Tibial artery (tissue), 4 donors: ENCODE measurements around the gene RAP2C.
"Not testable (repeated sequence)": the region's sequence is repeated elsewhere in the genome, so short reads cannot be mapped to it uniquely, and the experiment has no call there.

Source experiments
- DNase-seq, 2 donors: peaks; one replicate each; pipeline ENCODE4 v3.0.0-alpha.2; 2019
- H3K27ac ChIP-seq, 2 donors: fragments of 200-600 bp; sonication (generic) in 1 of 2; 1 replicate in 1 of 2; 2 replicates in 1 of 2; pipeline ENCODE4 v1.5.1; 2018 to 2019; ENCODE audit warnings: mild to moderate bottlenecking in 1 of 2
- H3K27me3 ChIP-seq, 2 donors: fragments of 200-600 bp; sonication (generic) in 1 of 2; one replicate each; pipeline versions ENCODE4 v1.5.1 to v1.6.0; 2016 to 2019
- H3K36me3 ChIP-seq, 3 donors: fragments of 200-600 bp; sonication (generic) in 2 of 3; one replicate each; pipeline ENCODE4 v1.5.1; 2016 to 2019; ENCODE audit warnings: mild to moderate bottlenecking in 2 of 3
- H3K4me1 ChIP-seq, 4 donors: fragments of 200-600 bp; sonication (generic) in 2 of 4; 1 replicate in 3 of 4; 2 replicates in 1 of 4; pipeline ENCODE4 v1.5.1; 2016 to 2019
- H3K4me3 ChIP-seq, 2 donors: fragments of 200-600 bp; sonication (generic) in 1 of 2; 1 replicate in 1 of 2; 2 replicates in 1 of 2; pipeline ENCODE4 v1.5.1; 2018 to 2019; ENCODE audit warnings: mild to moderate bottlenecking in 2 of 2
- H3K9me3 ChIP-seq, 3 donors: fragments of 200-600 bp; sonication (generic) in 1 of 3; one replicate each; pipeline ENCODE4 v1.5.1; 2016 to 2019
- CTCF ChIP-seq, 2 experiments: fragments of 200-600 bp in 1 of 2; fragments of 450-650 bp in 1 of 2; IDR thresholded peaks; one replicate each; pipeline ENCODE4 v1.5.1; 2017 to 2019; ENCODE audit warnings: antibody characterized with exemption in 2 of 2, mild to moderate bottlenecking in 1 of 2, moderate library complexity in 1 of 2
- intact Hi-C: fragments of 100-400 bp; cut with DNase I; formaldehyde crosslinking; loops from one replicate; pipeline ENCODE4 v1.15.0; 2023; ENCODE audit warnings: low total_unique reads

Gene RAP2C

DNA sequence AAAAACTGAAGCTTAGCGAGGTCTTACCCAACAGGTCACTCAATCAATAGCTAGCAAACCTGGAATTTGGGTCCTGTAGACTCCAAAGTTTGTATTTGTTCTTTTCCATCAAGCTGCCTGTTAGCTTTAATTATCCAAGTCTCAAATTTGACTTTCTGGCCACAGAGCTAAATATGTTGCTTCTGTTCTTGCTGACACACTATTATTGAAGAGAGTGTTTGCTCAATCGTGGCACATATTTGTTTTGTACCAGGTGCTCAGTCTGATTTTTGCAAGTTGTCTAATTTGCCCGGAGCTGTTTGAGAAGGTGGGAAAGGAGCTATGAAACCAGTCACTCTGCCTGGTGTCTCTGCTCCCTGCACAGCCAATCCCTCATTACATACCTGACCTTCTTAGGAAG, 49.7 kb downstream of the RAP2C start:
- DNase-seq, result no peak
- H3K9me3 ChIP-seq, result peaks cover 0 to 12% (median 8%) of the 10 kb centered on the region in 3 donors
- H3K27me3 ChIP-seq, result no peaks in the 10 kb centered on the region
- H3K4me3 ChIP-seq, result no peak overlapping the region
- no peak overlapping the region for H3K27ac ChIP-seq
- TF ChIP-seq CTCF (IDR thresholded peaks at IDR 0.05), result no peak
- no peaks in the 10 kb centered on the region for H3K4me1 ChIP-seq
- intact Hi-C loops, result no loop called here
- H3K36me3 ChIP-seq, result no peaks in the 10 kb centered on the region

DNA sequence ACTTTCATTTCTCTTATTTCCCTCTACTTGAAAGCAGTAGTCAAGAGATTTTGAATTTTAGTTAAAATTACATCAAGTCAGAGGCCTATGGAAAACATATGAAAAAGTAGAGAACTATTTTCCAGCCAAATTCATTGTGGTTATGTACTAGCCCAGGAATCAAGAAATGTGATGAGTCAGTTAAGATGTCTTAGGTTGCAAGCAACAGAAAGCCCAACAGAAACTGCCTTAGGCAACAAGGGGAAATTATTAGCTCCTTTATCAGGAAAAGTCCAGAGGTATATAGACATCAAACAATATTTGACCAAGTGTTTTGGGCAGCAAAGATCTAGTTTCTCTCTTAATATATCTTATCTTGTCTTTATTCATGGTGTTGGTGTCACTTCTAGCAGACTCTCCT, 53.6 kb downstream of the RAP2C start:
- H3K27ac ChIP-seq, result no peak overlapping the region
- DNase-seq, result no peak
- peaks cover 0 to 12% (median 8%) of the 10 kb centered on the region in 3 donors for H3K9me3 ChIP-seq
- TF ChIP-seq CTCF (IDR thresholded peaks at IDR 0.05), result no peak
- H3K4me1 ChIP-seq, result no peaks in the 10 kb centered on the region
- intact Hi-C loops, result no loop called here
- H3K36me3 ChIP-seq, result no peaks in the 10 kb centered on the region
- no peak overlapping the region for H3K4me3 ChIP-seq
- no peaks in the 10 kb centered on the region for H3K27me3 ChIP-seq

DNA sequence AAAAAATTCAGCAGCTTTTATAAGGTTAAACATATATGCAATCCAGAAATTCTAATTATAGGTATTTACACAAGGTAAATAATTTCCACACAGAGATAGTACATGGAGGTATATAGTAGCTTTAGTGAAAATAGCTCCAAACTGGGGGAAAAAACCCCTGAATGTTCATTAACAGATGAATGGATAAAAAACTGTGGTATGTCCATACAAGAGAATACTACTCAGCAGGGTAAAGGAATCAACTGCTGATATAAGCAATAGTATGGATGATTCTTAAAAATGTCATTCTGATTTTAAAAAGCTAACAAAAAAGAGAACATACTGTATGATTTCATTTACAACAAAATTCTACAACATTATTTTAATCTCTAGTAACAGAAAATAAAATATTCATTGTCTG, 54.2 kb downstream of the RAP2C start:
- no peak overlapping the region for H3K4me3 ChIP-seq
- H3K36me3 ChIP-seq, result no peaks in the 10 kb centered on the region
- TF ChIP-seq CTCF (IDR thresholded peaks at IDR 0.05), result no peak
- DNase-seq, result no peak
- no peaks in the 10 kb centered on the region for H3K27me3 ChIP-seq
- intact Hi-C loops, result no loop called here
- peaks cover 0 to 12% (median 8%) of the 10 kb centered on the region in 3 donors for H3K9me3 ChIP-seq
- H3K4me1 ChIP-seq, result no peaks in the 10 kb centered on the region
- H3K27ac ChIP-seq, result no peak overlapping the region

DNA sequence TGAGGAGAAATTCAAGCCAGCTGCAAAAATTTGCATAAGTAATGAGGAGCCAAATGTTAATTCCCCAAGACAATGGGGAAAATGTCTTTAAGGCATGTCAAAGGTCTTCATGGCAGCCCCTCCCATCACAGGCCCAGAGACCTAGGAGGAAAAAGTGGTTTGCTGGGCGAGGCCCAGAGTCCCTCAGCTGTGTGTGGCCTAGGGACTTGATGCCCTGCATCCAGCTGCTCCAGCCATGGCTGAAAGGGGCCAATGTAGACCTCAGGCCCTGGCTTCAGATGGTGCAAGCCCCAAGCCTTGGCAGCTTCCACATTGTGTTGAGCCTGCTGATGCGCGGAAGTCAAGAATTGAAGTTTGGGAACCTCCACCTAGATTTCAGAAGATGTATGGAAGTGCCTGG, 56.2 kb downstream of the RAP2C start:
- DNase-seq, H3K27me3 ChIP-seq, H3K4me3 ChIP-seq, H3K4me1 ChIP-seq, H3K36me3 ChIP-seq, H3K27ac ChIP-seq, intact Hi-C loops: not testable (repeated sequence)
- H3K9me3 ChIP-seq, result peaks cover 0 to 12% (median 8%) of the 10 kb centered on the region in 3 donors

DNA sequence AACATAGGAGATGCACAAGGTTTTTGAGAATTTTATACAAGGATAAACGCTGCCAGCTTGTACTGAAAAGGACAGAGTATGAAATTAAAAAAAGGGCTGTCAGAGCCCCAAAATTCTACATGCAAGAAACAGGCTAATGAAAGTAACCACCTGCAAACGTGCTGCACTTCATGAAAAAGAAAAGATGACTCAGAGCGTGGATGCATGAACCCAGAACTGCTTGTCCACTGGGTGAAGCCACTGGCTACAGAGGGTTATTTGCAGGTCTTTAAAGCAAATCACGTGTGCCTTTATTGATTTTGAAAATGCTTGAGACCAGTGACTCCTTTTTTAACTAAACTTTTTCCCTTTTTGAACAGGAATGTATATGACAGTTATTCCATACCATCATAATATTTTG, 66.1 kb downstream of the RAP2C start:
- Histone ChIP-seq H3K36me3 (no peaks in the 10 kb centered on the region), H3K9me3 (no peaks in the 10 kb centered on the region), H3K4me1 (no peaks in the 10 kb centered on the region), H3K4me3 (no peak overlapping the region), H3K27me3 (no peaks in the 10 kb centered on the region), H3K27ac (no peak overlapping the region)
- DNase-seq, result no peak
- intact Hi-C loops, result no loop called here
- no peak for TF ChIP-seq CTCF (IDR thresholded peaks at IDR 0.05)
